Activated CD8-positive, alpha-beta memory T cell treated with anti-CD3 and anti-CD28 coated beads, Interleukin-2, amount 50 U/mL, for 24 hours (primary cell): ENCODE data around the gene FOXK1.
"Not testable (repeated sequence)": the region's sequence is repeated elsewhere in the genome, so short reads cannot be mapped to it uniquely, and the experiment has no call there.

ENCODE experiments used
- DNase-seq: peaks from one replicate; pipeline ENCODE4 v3.0.0-alpha.2; 2020; ENCODE audit errors: extremely low read depth

FOXK1 gene

GRCh38 chr7:4681886-4682620 is at the start of gene FOXK1:
FOXK1 (plus strand) TSS chr7:4682295; CDS start chr7:4682309, 14 bp downstream.
- DNase-seq: no peak

- DNase-seq: no peak
Observed at GRCh38 chr7:4633012-4633411, 49.1 kb upstream of the FOXK1 start.

- DNase-seq: no peak
Observed at GRCh38 chr7:4634166-4634565, 47.9 kb upstream of the FOXK1 start.

- no peak for DNase-seq
Observed at GRCh38 chr7:4638781-4639575, 43.1 kb upstream of the FOXK1 start.

- DNase-seq: no peak
Observed at GRCh38 chr7:4641091-4641666, 40.9 kb upstream of the FOXK1 start.

- DNase-seq: peak; percentile 77
Observed at GRCh38 chr7:4641667-4642467, 40.2 kb upstream of the FOXK1 start.

GRCh38 chr7:4642468-4643203 is 39.5 kb upstream of the FOXK1 start:
- no peak for DNase-seq

GRCh38 chr7:4643204-4643471 is 39.0 kb upstream of the FOXK1 start:
- not testable (repeated sequence) for DNase-seq

- DNase-seq: no peak
Observed at GRCh38 chr7:4645246-4645645, 36.8 kb upstream of the FOXK1 start.

GRCh38 chr7:4648111-4648510 is 34.0 kb upstream of the FOXK1 start:
- no peak for DNase-seq

GRCh38 chr7:4650433-4651047 is 31.6 kb upstream of the FOXK1 start:
- no peak for DNase-seq

- DNase-seq: no peak
Observed at GRCh38 chr7:4653771-4654170, 28.3 kb upstream of the FOXK1 start.

GRCh38 chr7:4655311-4655710 is 26.8 kb upstream of the FOXK1 start:
- DNase-seq: no peak

GRCh38 chr7:4655896-4656295 is 26.2 kb upstream of the FOXK1 start:
- DNase-seq: no peak

GRCh38 chr7:4657640-4658417 is 24.3 kb upstream of the FOXK1 start:
- DNase-seq: no peak

GRCh38 chr7:4659551-4660286 is 22.4 kb upstream of the FOXK1 start:
- no peak for DNase-seq

- DNase-seq: no peak
Observed at GRCh38 chr7:4661871-4662270, 20.2 kb upstream of the FOXK1 start.

GRCh38 chr7:4663239-4664018 is 18.7 kb upstream of the FOXK1 start:
- no peak for DNase-seq

- no peak for DNase-seq
Observed at GRCh38 chr7:4665661-4666060, 16.4 kb upstream of the FOXK1 start.
